GM19468 (cell line): Measurements from ENCODE around the gene BAZ2B.
A peak's percentile ranks its signal among the peaks of the same experiment; 100 is the strongest.

Experiments
- ATAC-seq: cut with Tn5 transposase; IDR thresholded peaks from one replicate; pipeline ENCODE4 v1.9.1; 2021; ENCODE audit warnings: mild to moderate bottlenecking, moderate library complexity, moderate number of reproducible peaks; ENCODE audit not compliant: unreplicated experiment; ENCODE audit errors: extremely low read depth

BAZ2B gene

GRCh38 chr2:159615367-159616285 is 722 bp downstream of the BAZ2B start:
- peak; percentile 21 for ATAC-seq

- no peak for ATAC-seq
Measured at GRCh38 chr2:159614534-159615366, 1.6 kb downstream of the BAZ2B start.

- ATAC-seq: no peak
Measured at GRCh38 chr2:159613651-159614285, 2.6 kb downstream of the BAZ2B start.

GRCh38 chr2:159613091-159613490 is 3.3 kb downstream of the BAZ2B start:
- ATAC-seq: no peak

- ATAC-seq: no peak
Measured at GRCh38 chr2:159612255-159612901, 4.0 kb downstream of the BAZ2B start.

GRCh38 chr2:159609811-159610549 is 6.4 kb downstream of the BAZ2B start:
- ATAC-seq: no peak

GRCh38 chr2:159608723-159609308 is 7.5 kb downstream of the BAZ2B start:
- no peak for ATAC-seq

GRCh38 chr2:159608108-159608507 is 8.2 kb downstream of the BAZ2B start:
- ATAC-seq: no peak

GRCh38 chr2:159606287-159606686 is 10.1 kb downstream of the BAZ2B start:
- no peak for ATAC-seq

- ATAC-seq: no peak
Measured at GRCh38 chr2:159605441-159606178, 10.7 kb downstream of the BAZ2B start.

- ATAC-seq: no peak
Measured at GRCh38 chr2:159604159-159604558, 12.2 kb downstream of the BAZ2B start.

- ATAC-seq: no peak
Measured at GRCh38 chr2:159600752-159601151, 15.6 kb downstream of the BAZ2B start.

- no peak for ATAC-seq
Measured at GRCh38 chr2:159595410-159596046, 20.8 kb downstream of the BAZ2B start.

GRCh38 chr2:159592441-159592840 is 23.9 kb downstream of the BAZ2B start:
- no peak for ATAC-seq

GRCh38 chr2:159591221-159591620 is 25.1 kb downstream of the BAZ2B start:
- no peak for ATAC-seq

- no peak for ATAC-seq
Measured at GRCh38 chr2:159589286-159589685, 27.1 kb downstream of the BAZ2B start.

- ATAC-seq: no peak
Measured at GRCh38 chr2:159586034-159586433, 30.3 kb downstream of the BAZ2B start.

GRCh38 chr2:159585622-159586021 is 30.7 kb downstream of the BAZ2B start:
- no peak for ATAC-seq
